NCI-H1417 (cell line): ENCODE results near the gene OSGIN1.

Experiments used
- DNase-seq, 3 experiments: peaks; one replicate each; lab custom pipeline; 2025; lab: John Stamatoyannopoulos, UW

Gene OSGIN1

DNA sequence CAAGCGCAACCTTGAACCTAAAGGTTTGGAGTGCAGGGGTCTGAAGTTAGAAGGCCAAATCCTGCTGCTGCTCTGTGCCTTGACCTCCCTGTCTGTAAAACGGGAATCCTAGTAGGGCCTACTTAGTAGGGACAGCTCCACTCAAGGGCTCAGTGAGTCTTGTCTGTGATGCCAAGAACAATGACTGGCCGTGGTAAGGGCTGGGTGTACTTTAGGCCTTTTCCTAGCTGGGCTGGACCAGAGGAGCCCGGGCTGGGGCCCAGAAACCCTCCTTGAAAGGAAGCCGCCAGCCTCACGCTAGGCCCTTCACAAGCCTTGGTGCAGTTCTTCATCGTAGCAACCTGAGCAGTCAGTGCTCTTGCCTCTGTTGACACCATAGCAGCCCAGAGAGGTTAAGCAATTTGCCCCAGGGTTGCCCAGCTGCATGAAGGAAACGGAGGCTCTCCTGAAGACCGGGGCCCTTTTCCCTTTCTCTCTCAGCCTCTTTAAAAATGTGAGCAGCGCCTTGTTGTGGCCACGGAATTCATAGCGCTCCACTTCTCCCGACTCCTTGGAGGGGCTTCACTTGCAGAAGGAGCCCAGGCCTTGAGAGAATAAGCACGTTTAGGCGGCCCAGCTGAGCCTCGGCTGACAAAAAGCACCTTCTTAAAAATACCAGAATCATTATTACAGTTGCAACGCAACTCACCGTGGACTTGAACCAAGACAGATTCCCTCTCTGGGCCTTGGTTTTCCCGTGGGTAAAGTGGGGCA is 19.4 kb downstream of the OSGIN1 start:
- no peak for DNase-seq

DNA sequence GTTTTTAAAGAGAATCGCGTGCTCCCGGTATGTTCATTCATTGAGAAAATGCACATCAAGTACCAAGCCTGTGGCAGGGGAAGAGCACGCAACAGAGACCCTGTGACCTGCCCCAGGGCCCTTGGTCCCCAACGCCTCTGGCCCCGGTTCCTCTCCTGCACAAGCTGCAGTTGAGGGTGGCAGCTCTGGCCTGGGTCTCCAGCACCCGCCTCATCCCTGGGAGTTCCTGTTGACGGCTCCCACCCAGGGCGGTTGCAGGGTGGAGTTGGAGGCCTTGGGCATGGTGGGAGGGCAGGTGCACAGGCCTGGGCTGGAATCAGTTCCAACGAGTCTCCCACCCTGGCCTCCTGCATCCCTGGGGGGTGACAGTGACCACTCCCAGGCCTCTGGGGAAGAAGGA is 20.0 kb downstream of the OSGIN1 start:
- DNase-seq: no peak

DNA sequence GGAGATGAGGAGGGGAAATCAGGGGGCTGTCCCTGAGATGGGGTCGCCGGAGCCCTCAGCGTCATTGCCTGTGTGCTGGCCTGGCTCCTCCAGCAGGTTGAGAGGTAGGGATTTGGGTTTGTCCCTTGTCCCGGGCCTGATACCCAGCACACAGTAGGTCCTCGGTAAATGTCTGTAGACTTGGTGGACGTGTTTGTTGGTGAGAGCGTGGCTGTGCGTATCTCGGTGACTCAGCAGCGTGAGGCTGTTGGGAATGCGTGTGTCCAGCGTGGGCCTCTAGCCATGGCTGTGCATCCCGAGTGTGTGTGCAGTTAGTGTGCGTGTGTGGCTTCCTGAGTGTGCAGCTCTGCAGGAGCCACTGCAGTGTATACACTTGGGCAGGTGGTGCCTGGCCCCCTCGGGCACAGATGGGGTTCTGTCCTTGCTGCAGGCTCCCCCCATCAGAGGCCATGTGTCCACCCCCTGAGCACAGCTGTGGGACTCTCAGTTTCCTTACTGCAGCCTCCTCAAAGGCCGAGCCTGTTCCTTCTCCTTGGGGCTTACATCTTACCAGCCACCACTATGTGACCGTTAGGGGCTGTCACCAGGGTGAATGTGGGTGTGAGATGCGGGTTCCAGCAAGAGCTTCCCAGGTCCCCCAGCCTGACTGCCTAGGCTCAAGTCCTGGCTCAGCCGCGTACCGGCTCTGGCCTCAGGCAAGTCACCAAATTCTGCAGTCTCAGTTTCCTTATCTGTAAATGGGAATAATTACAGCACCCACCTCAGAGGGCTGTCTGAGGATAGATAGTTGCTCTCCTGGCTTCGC is 20.7 kb downstream of the OSGIN1 start:
- DNase-seq: no peak

DNA sequence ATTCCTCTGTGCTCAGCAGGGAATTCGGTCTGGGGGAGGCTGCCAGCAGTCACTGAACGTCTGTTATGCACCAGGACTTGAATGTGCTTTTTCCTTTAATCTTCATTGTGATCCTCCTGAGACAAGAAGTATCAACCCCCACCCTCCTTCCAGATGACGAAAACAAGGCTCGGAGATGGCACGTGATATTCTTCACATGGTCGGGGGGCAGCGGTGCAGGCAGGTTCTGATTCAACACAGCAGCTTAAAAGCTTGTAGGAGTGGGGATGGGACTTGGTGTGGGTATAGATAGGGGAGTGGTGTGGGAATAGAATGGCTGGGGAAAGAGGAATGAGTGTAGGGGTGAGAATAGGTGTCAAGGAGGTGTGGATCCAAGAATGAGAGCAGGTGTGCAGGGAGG is 21.4 kb downstream of the OSGIN1 start:
- no peak for DNase-seq

DNA sequence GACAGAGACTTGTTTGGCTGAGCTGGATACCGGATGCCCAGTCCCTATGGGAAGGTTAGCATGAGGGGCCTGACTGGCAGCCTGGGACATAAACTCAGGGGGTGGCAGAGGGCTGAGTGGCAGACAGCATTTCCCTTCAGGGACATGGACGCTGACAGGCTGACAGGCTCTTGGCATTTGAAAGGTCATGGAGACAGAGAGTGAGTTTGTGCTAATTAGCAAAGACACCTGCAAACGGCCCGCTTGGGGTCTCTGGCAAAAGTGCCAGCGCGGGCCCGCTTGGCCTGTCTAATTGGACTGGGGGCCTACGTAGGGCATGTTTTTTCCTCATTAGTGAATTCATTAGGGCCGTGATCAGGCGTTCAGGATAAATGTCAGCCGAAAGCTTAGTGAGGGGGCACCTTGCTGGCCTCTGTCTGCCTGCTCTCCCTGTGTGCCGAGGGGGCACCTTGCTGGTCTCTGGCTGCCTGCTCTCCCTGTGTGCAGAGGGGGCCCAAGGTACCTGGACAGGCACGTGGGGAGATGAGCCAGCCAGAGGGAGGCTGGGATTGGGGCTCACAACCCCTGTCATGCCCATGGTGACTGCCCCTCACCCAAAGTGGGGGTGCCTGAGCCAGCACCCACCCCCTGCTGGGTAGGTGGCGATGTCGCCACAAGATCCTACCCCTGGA is 22.7 kb downstream of the OSGIN1 start:
- no peak for DNase-seq

DNA sequence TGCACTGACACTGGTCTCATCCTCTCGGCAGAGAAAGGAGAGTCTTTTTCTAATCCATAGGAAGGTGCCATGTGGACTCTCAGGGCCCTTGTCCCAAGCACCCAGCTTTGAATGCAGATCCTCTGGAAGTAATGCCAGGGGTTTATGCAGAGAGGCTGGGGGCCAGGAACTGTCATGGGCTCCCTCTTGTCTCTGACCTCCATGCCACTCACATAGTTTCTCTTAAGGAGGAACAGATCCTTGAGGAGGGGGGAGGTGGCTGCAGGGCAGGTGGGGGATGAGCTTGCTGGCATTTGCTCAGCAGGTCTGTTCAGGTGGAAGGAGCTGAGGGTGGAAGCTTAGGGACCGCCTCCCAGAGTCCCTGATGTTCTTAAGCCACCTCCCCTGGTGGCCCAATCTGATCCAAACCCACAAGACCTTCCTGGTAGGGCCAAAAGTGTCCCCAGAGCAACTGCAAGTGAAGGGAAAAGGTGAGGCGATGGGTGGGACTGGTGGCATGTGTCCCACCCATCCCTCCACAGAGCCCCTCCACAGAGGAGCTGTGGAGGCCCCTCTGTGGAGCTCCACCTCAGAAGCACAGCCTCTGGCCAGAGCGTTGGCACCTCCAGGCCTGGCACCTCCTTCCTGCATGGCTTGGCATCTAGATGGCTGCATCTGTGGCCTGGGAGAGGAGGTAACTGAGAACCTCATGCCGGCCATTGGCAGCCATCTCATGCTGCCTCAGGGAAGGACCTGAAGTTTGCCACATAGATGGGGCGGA is 24.2 kb downstream of the OSGIN1 start:
- no peak for DNase-seq

DNA sequence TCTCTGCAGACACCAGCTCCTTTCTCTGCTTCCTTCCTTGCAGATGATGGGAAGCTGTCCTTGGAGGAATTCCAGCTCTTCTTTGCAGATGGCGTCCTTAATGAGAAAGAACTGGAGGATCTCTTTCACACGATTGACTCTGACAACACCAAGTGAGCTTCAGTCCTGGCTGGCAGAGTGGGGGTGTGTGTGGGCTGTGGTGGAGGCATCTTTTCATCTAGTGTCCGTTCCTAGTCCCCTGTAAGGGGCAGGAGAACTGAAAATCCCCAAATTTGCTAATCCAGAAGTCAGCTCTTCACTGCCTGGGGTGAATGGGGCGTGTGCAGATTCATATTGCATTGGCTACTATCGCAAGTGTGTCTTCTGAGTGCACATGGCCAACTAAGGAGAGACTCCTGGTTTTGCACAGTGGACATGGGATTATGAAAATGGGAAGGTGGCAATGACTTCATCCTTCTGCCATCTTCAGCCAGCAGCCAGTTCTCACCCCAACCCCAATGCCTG is 25.4 kb downstream of the OSGIN1 start:
- DNase-seq: no peak

DNA sequence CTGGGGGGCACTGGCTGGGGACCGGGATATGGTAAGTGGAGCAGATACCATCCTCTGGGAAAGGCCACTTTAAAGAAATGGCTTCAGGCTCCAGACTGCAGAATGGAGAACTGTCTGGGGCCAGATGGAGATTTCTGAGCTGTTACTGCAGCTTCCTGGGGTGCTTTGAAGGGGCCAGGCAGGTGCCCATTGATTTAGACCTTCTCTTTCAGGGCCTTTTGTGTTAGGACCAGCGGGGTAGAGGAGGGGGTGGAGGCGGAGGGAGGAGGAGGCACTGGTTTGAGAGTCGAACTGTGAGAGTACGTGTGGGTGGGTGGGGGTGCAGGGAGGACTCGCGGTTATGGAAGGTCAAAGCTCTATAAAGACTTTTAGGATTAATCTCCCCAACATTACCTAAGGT is 26.4 kb downstream of the OSGIN1 start:
- no peak for DNase-seq

DNA sequence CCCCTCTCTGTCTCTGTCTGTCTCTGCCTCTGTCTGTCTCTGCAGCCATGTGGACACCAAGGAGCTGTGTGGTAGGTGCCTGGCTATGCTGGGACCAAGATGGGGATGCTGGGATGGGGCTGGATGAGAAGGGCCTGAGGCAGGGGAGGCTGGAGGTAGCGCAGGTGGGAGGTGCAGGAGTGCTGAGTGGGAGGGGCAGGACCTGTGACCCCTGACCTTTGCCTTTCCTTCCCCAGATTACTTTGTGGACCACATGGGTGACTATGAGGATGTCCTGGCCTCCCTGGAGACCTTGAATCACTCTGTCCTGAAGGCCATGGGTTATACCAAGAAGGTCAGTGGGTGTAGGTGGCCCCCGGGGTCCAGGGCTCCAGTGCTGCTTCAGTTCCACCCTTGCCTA is 27.8 kb downstream of the OSGIN1 start:
- DNase-seq: no peak

DNA sequence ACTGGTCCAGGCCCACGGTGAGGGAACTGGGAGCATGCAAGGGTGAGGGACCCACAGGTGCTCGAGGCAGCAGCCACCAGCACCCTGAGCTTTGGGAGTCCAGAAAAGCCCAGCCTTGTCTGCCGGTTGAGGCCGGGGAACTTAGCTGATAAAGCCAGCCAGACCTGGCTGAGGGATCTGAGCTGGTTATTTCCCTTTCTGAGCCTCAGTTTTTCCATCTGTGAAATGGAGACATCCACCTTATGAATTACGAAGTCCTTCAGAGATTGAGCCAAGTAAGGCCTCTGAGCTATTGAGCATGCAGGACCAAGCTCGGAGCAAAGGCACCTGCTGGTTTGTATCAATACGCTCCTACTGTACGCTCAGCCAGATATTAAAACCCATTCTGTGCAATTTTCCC is 28.8 kb downstream of the OSGIN1 start:
- no peak for DNase-seq

DNA sequence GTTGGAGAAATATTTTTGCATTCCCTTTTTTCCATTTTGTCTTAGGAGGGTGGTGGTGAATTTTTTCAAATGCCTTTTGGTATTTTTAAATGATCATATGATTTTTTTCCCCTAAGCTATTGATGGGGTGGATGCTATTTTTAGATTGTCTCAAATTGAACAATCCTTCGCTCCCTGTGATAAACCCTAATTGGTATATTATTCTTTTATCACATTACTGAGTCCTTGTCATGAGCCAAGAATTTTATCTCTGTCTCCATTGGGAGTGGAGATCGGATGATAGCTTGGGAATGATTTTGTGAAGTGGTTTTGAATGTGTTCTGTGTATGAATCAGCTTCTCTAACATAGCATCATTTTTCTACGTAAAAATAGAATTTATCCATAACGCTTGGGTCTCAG is 30.5 kb downstream of the OSGIN1 start:
- no peak for DNase-seq

DNA sequence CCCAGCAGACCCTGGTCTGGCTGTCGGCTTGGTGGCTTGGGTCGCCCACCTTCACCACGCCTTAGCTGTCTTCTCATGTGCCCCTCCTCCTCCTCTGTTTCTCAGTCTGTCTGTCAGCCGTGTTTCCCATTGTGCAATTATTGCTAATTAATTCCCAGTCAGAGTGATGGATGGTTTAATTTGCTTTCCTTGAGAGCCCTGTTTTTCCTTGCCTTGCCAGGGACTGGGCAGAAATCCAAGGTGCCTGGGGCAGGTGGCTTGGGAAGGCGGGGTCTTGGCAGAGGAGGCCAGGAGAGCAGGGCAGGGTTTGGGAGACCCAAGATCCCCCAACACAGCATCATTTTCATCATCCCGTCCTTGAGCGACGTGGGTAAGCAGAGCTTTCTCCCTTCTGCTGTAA is 36.3 kb downstream of the OSGIN1 start:
- DNase-seq: peak in 2 of 3 experiments; percentile 69 to 93

DNA sequence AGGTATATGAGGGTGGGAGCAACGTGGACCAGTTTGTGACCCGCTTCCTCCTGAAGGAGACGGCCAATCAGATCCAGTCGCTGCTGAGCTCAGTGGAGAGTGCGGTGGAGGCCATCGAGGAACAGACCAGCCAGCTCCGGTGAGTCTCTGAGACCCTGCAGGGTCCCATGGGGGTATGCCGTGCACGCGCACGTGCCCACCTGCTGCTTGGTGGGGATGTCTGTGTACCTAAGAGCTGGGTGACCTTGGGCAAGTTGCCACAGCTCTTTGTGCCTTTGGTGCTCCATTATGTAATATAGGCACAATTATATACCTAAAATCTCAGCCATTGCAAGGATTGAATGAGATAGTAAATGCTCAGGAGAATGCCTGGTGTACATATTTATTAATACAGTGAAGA is 37.5 kb downstream of the OSGIN1 start:
- no peak for DNase-seq

DNA sequence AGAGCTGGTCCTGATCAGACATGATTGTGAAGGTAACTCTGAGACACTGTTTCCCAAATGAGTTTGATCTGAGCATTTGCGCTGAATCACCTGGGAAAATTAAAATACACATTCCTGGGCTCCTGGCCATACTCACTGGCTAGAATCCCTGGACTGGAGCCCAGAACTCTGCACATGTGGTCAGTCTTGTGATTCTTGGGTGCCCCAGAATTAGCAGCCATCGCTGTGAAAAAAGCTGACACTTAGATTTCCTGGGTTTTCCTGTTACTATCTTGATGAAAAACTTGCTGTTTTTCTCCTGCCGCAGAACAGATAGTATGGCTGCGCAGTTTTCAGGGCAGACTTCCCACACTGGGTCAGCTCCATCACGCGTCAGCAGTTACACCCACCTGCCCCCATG is 39.6 kb downstream of the OSGIN1 start:
- no peak for DNase-seq

DNA sequence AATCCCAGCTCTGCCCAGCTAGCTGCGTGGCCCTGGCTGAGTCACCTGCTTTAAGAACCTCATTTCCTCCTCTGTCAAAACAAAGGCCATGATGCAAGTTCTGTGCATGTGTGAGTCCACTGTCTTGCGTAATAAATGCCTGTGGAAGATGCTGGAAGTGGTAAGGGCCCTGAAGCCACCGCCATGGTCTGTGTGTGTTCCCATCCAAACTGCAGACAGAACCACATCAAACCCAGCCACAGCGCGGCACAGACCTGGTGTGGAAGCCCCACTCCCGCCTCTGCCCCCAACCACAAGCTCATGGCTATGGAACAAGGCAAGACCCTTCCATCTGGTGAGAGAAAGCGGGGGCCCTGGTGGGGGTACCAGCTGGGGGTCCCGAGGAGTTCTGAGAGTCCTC is 41.0 kb downstream of the OSGIN1 start:
- no peak for DNase-seq

DNA sequence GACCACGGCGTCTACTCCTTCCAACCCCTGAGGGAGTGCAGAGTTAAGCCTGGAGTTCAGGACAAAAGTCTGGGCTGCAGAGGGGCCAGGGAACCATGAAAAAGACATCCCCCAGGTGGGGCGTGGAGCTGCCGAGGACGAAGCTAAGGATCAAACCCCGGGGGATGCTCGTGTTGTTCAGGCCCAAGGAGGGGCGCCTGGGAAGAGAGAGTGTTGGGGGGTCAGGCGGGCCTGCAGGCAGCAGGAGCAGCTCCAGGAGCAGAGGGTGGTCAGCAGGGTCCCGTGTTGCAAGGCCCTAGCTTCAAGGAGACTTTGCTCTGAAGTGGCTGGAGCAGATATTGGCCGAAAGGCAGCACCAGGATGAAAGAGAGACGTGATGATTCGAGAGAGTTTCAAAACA is 41.7 kb downstream of the OSGIN1 start:
- no peak for DNase-seq

DNA sequence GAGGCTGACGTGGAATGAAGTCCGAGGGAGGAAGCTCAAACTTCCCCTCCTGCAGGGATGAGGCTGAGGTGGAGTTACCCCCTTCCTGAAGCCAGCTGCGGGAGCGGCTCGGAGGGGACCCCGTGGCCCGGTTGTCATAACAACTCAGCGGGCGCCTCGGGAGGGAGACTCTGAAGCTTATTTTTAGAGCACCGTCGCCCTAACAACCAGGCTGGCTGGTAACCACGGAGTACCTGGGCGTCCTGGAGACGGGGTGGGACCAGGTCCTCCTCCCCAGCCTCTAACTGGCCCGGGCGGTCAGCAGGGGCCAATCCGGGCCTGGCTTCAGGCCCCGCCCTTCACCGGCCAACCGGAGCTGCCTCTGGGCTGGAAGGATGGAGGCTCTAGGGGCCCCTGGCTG is 42.7 kb downstream of the OSGIN1 start:
- DNase-seq: peak; percentile 87 to 98 (median 93)

DNA sequence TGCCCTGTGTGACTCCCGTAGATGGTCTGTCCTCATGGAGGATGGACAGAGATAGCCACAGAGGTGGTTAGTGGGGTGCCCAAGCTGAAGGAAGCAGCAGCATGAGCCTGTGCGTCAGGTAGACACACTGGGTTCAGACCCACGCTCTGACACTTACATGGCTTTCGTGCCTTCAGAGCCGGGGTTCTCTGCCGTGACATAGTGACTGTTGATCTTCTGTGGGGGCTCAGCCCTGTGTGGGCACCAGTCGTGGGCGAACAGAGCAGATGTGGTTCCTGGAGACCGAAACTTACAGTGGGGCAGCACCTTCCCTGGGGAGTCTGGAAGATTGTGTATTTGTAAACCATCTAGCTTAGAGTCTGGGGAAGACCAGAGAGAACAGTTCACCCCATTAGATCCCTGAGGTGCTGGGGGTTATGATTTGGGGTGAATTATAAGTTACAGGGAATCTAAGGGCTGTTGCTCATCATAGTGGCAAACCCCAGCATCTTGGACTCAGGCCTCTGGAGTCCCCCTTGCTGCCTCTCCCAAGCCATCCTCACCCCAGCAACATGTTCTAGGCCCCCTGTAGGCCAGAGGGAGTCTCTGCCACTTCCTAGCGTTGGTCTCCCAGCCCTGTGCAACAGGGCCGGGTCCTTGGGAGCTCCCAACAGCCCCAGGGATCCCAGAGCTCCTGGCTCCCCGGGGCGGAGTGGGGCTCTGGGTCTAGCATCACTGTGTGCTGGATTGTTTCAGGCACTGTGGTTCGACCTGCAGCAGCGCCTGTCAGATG is 43.6 kb downstream of the OSGIN1 start:
- DNase-seq: no peak

DNA sequence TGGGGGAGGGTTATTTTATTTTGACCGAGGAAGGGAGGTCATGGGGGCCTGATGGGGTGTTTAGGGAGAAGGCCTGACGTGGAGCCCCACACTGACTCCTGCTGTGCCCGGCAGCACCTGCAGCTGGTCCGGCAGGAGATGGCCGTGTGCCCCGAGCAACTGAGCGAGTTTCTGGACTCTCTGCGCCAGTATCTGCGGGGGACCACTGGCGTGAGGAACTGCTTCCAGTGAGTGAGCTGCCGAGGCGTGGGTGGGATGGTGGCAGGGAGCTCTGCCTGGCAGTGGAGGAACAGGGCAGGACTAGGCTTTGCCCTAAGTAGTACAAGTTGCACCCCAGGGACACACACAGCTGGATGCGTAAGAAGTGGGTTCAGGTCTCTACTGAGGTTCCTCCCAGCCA is 45.1 kb downstream of the OSGIN1 start:
- DNase-seq: no peak

DNA sequence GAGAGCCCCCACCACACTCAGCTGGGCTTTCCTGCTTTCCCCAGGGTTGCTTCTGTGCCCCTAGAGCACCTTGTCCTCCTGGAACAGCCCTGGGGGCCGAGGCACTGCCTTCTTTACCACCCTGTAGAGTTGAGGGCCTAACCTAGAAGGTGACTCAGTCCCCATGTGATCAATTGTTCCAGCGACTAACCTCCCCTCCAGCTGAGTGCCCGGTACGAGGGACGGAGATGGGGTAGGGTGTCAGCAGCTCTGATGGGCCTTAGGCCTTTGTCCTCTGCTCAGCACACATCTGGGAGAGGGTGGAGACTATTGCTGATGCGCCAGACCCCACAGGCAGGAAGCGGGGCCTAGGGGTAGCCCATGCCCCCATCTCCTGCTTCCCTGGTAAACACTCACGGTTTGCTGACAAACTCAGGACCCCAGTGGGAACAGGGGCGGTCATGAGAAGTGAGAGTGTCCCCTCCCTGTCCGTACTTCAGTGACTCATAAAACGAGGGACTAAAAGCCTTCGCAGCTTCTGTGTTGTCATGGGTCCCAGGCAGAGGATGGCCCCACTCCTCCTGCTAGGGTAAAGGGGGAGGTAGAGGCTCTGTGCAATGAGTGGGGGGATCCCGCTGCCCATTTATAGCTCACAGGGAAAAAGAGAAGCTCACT is 48.1 kb downstream of the OSGIN1 start:
- DNase-seq: no peak

DNA sequence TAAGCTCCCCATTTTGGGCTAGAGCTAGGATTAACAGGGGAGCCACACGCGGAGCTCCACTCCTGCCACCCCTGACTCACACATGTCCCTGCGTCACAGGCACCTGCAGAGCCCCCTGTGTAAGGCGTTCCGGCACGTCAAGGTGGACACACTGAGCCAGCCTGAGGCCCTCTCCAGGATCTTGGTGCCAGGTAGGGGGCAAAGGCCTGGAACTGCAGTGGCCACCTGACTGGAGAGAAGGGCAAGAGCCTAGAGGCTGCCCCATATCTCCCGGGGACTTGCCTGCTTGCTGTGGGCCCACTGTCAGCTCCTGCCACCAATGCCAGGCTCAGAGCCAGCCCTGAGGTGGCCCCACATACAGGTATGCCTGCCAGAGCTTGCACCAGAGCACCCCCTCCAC is 48.7 kb downstream of the OSGIN1 start:
- DNase-seq: no peak
